Jurkat, Clone E6-1 (cell line): ENCODE data around the gene RBBP4. TPM values are rescaled to one million over a fixed set of nuclear protein-coding genes. Genes with fewer than 3 reads are reported as not detected.
"Not testable (repeated sequence)": the region's sequence is repeated elsewhere in the genome, so short reads cannot be mapped to it uniquely, and the experiment has no call there.

Source experiments
- DNase-seq: peaks from one replicate; pipeline ENCODE4 v3.0.0-alpha.2; 2011; ENCODE audit warnings: low read depth, low spot score
- H3K4me3 ChIP-seq: 2 replicates; pipeline ENCODE4 v1.5.1; 2011; ENCODE audit warnings: mild to moderate bottlenecking, low read length, control low read depth, moderate library complexity
- polyA plus RNA-seq: library from polyadenylated mRNA; unstranded; fragments of >200 nt; gene quantifications from one replicate; pipeline ENCODE4 v1.2.1, GENCODE V29; 2012; ENCODE audit warnings: missing spikeins; ENCODE audit not compliant: insufficient read length, insufficient read depth

The RBBP4 gene
- polyA plus RNA-seq: 493 TPM

DNA sequence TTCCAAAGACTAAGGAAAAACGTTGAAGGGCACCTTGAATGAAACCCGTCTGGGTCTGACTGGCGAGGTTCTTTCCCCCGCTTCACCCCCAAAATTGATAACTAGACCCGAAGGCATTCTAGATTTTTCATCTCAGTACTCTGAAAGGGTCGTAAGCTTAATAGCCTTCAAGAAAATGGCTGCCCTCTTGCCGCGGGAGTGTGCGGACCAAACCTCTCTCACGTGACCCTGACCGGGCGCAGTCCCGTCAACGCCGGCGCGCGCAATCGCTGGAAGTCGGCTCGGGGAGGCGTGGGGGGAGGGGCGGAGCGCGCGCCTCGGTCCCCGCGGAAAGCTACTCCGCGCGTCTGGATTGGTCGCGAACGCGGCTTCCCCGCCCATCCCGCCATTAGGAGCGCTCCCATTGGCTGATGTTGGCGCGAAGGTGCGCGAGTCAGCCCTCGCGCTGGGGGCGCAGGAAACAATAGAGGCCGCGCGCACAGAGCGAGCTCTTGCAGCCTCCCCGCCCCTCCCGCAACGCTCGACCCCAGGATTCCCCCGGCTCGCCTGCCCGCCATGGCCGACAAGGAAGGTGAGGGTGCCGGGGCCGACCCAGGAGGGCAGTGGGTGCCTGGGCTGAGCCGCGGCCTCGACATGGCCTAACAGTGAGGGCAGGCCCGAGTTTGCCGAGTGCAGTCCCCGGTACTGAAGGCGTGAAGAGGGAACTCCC is at the start of gene RBBP4:
RBBP4 (plus strand) TSS at position 457 of the 709 bp plus-strand sequence; CDS start at position 556, 99 bp downstream.
- H3K4me3 ChIP-seq: peak within 1 kb of the TSS; percentile 98
- peak; percentile 96 for DNase-seq

DNA sequence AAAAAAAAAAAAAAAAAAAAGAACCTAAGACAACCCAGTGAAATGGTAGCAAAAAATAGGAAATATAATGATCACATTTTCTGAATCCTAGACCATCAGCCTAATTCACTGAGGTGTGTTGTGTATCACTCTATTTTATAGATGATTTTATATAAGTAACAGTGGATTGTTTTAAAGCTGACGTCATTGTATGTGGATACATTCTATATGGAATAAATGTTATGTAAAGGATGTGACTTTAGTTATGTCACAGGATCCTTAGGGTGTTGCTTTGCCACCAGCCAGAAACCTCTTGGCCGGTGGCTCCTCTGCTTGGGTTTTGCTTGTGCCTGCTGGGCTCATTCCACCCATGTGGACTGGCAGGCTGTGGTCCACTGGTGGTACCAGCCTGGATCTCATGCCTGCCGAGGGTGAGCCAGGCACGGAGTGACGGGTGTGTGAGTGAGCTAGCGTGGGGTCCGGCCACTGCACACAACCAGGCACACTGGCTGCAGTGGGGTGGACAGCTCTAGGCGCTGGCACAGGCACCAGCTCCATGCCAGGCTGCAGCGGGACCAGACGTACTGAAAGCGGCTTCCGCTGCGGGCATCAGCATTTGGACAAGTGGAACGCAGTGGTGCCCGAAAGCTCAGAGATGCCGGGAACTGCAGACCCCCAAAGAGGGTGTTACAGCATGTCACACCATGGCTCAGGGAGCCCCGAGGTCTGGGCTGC is 45.1 kb upstream of the RBBP4 start:
- no peak overlapping the region for H3K4me3 ChIP-seq
- no peak for DNase-seq

DNA sequence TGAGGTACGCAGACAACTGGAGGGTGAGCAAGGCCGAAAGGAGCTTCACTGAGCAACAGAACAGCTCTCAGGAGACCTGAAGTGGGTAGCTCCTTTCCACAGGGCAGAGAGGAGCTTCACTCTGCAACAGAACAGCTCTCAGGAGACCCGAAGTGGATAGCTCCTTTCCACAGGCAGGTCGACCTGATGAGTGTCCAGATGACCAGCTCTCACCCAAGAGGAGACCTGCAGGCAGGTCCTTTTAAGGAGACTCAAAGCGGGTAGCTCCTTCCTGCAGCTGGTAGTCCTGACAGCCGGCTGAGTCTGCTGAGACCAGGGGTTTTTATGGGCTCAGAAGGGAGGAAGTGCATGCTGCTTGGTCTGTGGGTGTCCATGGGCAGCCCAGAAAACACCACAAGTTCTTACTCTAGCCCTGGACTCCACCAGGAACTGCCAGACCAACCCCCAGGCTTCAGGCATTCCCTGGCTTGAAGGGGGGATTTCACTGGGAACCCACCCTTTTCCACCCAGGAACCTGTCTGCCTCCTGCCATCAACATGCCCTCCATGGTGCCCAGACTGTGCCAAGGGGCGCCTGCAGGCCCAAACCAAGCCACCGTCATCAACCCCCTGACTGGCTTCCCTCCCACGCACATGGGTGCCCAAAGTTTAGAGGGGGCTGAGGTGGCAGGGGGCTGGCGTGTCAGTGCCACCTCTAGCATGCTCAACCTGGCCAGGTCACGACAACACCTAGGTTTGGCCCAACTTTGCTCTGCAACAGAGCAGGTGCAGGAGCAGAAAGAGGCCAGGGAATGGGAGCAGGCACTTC is 44.2 kb upstream of the RBBP4 start:
- no peak overlapping the region for H3K4me3 ChIP-seq
- no peak for DNase-seq

DNA sequence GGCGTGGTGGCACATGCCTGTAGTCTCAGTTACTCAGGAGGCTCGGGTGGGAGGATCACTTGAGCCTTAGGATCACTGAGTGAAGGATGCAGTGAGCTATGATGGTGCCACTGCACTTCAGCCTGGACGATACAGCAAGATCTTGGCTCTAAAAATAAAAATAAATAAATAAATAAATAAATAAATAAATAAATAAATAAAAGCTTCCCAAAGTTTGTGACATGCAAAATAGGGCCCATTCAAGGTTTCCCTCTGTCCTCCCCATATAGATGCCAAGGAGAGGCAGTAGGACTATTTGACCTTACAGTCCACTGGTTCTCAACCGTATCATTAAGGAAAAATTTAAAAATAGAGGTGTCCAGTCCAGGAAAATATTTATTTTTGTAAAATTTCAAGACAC is 41.8 kb upstream of the RBBP4 start:
- H3K4me3 ChIP-seq: no peak overlapping the region
- no peak for DNase-seq

DNA sequence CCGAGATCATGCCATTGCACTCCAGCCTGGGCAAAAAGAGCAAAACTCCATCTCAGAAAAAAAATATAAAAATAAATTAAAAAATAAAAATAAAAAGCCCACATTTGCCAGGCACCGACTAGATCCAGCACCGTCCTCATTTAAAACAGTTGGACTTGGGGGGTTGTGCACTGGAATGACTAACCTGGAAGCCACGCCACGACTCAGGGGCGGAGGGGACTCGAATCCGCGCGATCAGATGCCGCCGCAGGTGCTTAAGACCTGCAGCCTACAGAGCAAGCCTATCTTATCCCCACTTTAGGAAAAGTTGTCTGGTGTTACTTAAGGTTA is 39.2 kb upstream of the RBBP4 start:
- no peak overlapping the region for H3K4me3 ChIP-seq
- no peak for DNase-seq

DNA sequence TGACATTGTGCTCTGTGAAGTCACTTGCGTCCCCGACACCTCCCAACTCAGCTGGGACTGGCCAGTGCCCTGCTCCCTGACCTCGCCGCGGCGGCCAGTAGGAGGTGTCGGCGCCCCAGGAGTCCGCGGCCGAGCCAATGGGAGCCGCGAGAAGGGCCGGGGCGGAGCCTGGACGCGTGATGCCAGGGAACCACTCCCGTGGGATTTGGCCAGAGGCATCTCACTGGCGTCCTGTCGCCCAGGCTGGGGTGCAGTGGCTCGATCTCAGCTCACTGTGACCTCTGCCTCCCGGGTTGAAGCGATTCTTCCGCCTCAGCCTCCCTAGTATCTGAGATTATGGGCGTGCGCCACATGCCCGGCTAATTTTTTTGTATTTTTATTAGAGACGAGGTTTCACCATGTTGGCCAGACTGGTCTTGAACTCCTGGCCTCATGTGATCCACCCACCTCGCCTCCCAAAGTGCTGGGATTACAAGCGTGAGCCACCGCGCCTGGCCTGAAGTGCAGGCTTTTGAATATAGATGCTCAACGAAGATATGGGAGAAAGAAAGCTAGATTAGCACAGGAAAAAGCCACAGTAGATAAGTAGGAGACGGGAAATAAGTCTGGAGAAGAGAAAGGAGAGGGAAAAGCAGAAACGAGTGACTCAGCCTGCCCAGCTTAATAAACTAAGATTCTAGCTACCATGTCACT is 38.7 kb upstream of the RBBP4 start:
- no peak for DNase-seq
- no peak overlapping the region for H3K4me3 ChIP-seq

DNA sequence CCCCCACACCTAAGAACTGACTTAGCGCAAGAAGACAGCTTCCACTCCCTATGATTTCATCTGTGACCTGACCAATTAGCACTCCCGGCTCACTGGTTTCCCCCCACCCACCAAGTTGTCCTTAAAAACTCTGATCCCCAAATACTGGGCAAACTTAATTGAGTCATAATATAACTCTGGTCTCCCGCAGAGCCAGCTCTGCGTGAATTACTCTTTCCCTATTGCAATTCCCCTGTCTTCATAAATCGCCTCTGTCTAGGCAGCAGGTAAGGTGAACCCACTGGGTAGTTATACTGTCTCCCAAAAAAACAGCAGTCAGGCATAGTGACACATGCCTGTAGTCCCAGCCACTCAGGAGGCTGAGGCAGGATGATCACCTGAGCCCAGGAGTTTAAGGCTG is 37.5 kb upstream of the RBBP4 start:
- no peak overlapping the region for H3K4me3 ChIP-seq
- DNase-seq: no peak

DNA sequence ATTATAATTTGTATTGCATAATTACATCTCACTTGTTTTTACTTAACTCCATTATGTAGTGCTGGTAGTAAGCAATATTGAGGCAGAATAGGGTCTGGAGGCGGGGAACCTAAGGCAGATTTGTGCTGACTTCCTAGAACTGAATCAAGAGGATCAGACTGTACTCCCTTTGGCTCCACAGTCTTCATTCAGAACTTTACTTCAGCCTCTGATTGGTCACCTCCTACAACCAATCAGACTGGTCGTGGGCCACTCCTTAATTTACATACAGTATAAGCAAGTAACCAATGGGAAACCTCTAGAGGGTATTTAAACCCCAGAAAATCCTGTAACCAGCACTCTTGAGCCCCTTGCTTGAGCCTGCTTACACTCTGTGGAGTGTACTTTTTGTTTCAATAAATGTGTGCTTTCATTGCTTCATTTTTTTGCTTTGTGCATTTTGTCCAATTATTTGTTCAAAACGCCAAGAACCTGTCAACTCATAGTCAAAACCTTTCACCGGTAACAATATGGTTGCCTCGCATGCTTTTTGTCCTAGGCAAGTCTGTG is 32.3 kb upstream of the RBBP4 start:
- DNase-seq: peak; percentile 46
- H3K4me3 ChIP-seq: no peak overlapping the region

DNA sequence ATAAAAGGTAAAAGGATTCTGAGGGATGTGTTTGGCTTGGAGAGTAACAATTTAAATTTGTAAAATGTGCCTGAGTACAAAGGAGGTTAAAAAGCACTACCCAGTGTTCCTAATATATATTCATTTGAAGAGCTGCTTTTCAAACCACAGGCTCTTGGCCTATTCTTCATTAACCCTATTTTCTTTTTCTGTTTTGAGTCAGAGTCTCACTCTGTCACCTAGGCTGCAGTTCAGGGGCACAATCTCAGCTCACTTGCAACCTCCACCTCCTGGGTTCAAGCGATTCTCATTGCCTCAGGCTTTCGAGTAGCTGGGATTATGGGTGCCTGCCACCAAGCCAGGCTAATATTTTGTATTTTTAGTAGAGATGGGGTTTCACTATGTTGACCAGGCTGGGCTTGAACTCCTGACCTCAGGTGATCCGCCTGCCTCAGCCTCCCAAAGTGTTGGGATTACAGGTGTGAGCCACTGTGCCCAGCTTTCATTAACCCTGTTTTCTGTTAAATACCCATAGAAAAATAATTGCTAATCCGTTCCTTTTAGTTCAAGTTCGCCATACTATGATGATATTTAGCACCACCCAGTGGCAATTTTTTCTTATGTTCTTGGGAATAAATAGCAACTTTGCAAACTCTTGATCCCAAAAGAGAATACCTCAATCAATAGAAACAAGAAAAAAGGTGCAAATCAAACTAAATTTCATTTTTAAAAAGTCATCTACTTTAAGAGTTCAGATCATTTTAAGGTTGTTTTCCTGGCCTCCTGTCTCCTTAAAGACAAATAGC is 31.1 kb upstream of the RBBP4 start:
- no peak overlapping the region for H3K4me3 ChIP-seq
- DNase-seq: peak; percentile 15

DNA sequence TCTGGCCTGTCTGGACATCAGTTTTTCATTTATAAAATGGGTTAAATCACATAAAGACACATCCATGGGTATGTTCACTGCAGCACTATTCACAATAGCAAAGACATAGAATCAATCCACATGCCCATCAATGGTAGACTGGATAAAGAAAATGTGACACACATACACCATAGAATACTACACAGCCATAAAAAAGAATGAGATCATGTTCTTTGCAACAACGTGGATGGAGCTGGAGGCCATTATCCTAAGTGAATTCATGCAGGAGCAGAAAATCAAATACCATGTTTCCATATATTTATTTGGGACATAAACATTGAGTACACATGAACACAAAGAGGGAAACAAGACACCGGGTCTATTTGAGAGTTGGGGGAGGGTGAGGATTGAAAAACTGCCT is 28.8 kb upstream of the RBBP4 start:
- no peak for DNase-seq
- H3K4me3 ChIP-seq: no peak overlapping the region

DNA sequence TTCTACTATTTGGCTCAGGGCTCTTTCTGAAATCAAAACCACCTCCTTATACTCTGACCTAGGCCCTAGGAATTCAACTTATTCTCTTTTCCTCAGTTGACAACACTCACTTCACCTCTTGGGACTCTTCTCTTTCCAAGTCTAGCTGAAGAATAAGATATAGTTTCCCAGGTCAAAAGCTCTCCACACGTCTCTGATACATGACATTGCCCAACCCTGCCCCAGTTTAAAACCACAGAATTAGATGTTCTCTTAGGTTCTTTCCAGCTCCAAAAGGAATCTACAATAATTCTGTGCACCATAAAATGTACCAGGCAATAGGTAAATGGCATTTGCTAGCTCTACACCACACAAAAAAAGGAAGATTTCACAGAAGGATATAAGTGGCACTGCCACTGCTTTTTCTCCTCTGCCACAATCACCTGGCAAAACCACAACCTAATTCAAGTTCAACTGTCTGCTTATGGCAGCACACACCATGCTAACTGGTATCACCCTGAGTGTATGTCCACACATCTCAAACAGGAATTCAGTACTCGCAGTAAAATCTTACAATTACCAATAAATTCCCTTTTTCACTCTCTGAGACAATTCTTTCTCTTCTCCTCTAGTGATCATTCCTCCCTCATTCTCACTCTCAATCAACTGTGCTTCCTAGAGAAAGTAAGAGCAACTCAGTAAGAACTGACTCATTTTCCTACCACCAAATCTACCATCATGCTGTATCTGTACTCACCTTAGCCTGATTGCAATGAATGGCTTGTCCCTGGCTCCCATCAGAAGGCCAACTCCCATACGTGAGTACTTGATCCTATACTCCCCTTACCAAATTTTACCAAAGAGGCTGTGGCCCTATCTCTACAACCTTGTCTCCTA is 28.0 kb upstream of the RBBP4 start:
- H3K4me3 ChIP-seq: no peak overlapping the region; the same call in none of the 2 replicates
- DNase-seq: peak; percentile 91

DNA sequence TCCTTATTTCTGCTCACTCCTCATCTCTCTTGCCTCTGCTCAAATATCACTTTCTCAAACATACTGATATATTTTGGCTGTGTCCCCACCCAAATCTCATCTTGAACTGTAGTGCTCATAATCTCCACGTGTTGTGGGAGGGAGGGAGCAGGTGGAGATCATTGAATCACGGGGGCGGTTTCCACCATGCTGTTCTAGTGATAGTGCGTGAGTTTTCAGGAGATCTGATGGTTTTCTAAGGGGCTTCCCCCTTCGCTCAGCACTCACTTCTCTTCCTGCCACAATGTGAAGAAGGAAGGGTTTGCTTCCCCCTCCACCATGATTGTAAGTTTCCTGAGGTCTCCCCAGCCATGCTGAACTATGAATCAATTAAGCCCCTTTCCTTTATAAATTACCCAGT is 27.2 kb upstream of the RBBP4 start:
- peak; percentile 57 for DNase-seq

DNA sequence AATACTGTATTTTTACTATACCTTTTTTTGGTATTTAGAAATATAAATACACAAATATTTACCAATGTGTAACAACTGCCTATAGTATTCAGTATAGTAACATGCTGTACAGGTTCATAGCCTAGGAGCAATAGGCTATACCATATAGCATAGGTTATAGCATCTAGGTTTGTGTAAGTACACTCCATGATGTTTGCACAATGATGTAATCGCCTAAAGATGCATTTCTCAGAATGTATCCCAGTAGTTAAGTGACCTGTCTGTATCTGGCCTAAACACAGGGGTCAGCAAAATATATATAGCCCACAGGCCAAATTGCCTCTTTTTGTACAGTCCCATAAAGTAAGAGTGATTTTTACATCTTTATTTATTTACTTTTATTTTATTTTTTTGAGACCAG is 24.8 kb upstream of the RBBP4 start:
- no peak overlapping the region for H3K4me3 ChIP-seq
- no peak for DNase-seq

More for the DNA sequence above, 27.2 kb upstream of the RBBP4 start:
- H3K4me3 ChIP-seq: no peak overlapping the region

DNA sequence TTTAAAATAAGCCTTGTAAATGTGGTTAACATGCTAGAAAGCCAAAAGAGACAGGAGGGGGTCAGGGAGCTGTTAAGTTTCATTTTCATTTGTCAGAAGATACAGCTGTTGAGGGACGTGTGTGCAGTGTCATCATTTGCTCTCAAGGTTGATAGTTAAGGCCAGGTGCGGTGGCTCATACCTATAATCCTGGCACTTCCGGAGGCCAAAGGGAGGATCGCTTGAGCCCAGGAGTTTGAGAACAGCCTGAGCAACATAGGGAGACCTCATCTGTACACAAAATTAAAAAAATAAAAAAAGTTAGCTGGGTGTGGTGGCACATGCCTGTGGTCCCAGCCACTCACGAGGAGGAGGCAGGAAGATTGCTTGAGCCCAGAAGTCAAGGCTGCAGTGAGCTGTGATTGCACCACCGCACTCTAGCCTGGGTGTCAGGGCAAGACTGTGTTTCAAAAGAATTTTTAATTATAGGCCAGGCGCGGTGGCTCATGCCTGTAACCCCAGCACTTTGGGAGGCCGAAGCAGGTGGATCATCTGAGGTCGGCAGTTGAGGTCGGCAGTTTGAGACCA is 23.3 kb upstream of the RBBP4 start:
- no peak overlapping the region for H3K4me3 ChIP-seq
- peak; percentile 70 for DNase-seq

DNA sequence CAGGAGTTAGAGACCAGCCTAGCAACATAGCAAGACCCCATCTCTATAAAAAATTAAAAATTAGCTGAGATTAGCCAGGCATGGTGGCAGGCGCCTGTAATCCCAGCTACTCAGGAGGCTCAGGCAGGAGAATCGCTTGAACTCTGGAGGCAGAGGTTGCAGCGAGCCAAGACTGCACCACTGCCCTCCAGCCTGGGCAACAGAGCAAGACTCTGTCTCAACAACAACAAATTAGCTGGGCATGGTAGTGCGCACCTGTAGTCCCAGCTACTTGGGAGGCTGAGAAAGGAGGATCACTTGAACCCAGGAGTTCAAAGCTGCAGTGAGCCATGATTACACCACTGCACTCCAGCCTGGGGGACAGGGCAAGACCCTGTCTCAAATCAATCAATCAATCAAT is 20.8 kb upstream of the RBBP4 start:
- not testable (repeated sequence) for DNase-seq, H3K4me3 ChIP-seq

DNA sequence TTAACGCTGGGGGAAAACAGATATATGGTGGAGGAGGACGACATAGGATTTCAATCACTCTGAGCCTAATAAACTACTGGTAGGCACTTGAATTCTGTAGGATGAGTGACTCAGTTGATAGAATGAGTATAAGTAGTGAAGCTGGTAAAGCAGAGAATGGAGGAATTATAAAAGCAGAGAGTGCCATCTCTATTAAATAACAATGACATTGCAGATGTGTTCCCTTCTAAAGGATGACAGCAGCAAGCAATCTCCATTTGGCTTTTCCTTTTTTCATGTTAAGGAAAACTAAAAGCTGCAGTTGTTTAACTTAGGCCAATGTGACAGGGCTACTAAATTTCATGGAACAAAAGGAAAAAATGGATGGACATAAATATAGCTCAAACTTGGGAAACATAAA is 18.2 kb upstream of the RBBP4 start:
- H3K4me3 ChIP-seq: no peak overlapping the region
- DNase-seq: no peak
